ENCODE measurements around the gene KLHDC1.

DNA sequence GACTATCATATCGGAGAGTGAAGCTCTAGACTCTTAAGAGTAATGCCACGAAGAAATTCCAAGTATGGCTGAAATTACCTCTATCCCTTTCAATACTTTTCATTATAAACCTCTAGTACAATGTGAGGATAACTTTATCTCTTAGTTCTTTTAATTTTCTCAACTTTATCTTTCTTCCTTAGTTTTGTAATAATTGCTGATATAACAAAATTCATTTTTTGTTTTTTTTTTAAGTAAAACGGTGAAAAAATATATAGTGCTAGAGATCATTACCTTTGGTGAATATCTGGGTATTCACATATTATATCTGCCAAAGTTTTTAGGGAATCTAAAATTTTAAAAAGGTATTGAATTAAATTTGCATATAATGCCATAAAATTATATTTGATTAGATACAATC lies 38.4 kb upstream of the KLHDC1 start:
- TF ChIP-seq, protein P1, sequence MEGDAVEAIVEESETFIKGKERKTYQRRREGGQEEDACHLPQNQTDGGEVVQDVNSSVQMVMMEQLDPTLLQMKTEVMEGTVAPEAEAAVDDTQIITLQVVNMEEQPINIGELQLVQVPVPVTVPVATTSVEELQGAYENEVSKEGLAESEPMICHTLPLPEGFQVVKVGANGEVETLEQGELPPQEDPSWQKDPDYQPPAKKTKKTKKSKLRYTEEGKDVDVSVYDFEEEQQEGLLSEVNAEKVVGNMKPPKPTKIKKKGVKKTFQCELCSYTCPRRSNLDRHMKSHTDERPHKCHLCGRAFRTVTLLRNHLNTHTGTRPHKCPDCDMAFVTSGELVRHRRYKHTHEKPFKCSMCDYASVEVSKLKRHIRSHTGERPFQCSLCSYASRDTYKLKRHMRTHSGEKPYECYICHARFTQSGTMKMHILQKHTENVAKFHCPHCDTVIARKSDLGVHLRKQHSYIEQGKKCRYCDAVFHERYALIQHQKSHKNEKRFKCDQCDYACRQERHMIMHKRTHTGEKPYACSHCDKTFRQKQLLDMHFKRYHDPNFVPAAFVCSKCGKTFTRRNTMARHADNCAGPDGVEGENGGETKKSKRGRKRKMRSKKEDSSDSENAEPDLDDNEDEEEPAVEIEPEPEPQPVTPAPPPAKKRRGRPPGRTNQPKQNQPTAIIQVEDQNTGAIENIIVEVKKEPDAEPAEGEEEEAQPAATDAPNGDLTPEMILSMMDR (conservative IDR thresholded peaks at IDR 0.05 in 1 of 2, IDR thresholded peaks at IDR 0.05 in 1 of 2; ENCODE audit: low read depth in 1 of 2, low read length in 2 of 2): no peak
- TF ChIP-seq EZH2 (IDR thresholded peaks at IDR 0.05; ENCODE audit: low read length, missing control alignments): no peak
